ENCODE results near the gene DCAF6. TPM values are rescaled to one million over a fixed set of nuclear protein-coding genes. Genes with fewer than 3 reads are reported as not detected.

Gene DCAF6
- total and polyA plus RNA-seq, 3 donors from 2014 or later = 160 to 199 (median 173) TPM

DNA sequence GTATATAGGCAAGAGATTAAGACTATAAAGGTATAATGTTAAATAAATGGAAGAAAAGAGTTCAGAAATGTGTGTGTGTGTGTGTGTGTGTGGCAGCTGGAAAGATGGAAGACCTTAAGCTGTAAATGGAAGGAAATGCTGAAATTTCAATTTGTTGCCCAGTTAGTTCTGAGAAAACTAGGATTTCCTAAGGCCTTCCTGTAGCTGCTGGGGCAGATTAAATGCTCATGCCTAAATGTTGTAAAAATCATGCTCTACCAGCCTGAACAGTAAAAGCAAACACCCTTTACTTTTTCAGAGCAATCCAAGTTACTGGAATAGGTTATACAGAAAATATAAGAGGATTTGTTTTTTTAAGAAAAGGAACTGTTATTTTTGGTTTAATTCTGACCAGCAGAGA, 30.8 kb upstream of the DCAF6 start:
- Histone ChIP-seq H3K9me3 (no peaks in the 10 kb centered on the region), H3K4me1 (no peaks in the 10 kb centered on the region), H3K36me3 (ENCODE audit: low read depth, missing control alignments) (no peaks in the 10 kb centered on the region), H3K4me3 (no peak overlapping the region), H3K27me3 (no peaks in the 10 kb centered on the region), H3K27ac (no peak overlapping the region)
- DNase-seq = no peak
- TF ChIP-seq POLR2A (IDR thresholded peaks at IDR 0.05) = no peak
- TF ChIP-seq, protein P1, sequence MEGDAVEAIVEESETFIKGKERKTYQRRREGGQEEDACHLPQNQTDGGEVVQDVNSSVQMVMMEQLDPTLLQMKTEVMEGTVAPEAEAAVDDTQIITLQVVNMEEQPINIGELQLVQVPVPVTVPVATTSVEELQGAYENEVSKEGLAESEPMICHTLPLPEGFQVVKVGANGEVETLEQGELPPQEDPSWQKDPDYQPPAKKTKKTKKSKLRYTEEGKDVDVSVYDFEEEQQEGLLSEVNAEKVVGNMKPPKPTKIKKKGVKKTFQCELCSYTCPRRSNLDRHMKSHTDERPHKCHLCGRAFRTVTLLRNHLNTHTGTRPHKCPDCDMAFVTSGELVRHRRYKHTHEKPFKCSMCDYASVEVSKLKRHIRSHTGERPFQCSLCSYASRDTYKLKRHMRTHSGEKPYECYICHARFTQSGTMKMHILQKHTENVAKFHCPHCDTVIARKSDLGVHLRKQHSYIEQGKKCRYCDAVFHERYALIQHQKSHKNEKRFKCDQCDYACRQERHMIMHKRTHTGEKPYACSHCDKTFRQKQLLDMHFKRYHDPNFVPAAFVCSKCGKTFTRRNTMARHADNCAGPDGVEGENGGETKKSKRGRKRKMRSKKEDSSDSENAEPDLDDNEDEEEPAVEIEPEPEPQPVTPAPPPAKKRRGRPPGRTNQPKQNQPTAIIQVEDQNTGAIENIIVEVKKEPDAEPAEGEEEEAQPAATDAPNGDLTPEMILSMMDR (IDR thresholded peaks at IDR 0.05) = no peak
- intact Hi-C loops (cut with DNase I; ENCODE audit: low total_unique reads) = no loop called here

DNA sequence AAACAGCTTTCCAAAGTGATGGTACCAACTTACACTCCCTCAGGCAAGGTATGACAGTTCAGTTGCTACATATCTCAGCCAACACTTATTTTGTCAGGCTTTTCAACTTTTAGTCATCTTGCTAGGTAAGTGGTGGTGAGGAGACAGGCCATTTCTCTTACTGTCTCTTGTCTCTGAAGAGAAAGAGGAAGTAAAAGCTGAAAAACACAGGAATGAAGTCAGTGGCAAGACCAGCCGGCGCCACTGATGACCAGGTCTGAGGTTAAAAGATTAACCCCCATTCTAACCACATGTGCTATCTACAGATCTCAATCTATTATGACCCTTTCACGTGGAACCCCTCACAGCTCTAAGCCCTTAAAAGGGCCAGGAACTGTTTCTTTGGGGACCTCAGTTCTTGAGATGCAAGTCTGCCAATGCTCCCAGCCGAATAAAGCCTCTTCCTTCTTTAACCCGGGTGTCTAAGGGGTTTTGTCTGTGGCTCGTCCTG, 26.7 kb upstream of the DCAF6 start:
- no peaks in the 10 kb centered on the region for H3K4me1 ChIP-seq
- TF ChIP-seq, protein P1 (IDR thresholded peaks at IDR 0.05) = no peak
- no peak for TF ChIP-seq POLR2A (IDR thresholded peaks at IDR 0.05)
- no peaks in the 10 kb centered on the region for H3K27me3 ChIP-seq
- 86 to 92% methylated on average over 6 of the region's 6 CpGs for WGBS, 2 donors
- intact Hi-C loops (cut with DNase I; ENCODE audit: low total_unique reads) = no loop called here
- H3K9me3 ChIP-seq = no peaks in the 10 kb centered on the region
- H3K4me3 ChIP-seq = no peak overlapping the region
- no peak overlapping the region for H3K27ac ChIP-seq
- H3K36me3 ChIP-seq (ENCODE audit: low read depth, missing control alignments) = no peaks in the 10 kb centered on the region
- DNase-seq = no peak

DNA sequence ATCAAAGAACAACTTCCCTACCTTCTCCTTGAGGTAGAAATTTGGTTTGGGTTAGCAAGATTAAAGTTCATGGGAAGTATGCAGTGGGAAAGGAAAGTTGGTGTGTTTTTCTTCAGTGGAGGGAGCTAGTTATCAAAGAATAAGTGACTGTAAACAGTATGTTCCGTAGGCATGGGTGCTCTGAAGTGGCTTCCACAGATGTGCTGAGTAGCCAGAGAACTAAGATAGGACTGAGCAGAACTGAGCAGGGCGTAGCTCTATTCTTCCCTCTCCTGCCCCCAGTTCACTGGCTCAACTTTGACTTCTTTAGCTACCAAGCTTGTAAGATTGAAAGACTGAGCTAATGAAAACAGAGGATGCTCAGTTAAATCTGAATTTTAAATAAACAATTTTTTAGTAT, 26.0 kb upstream of the DCAF6 start:
- Histone ChIP-seq H3K9me3 (no peaks in the 10 kb centered on the region), H3K27ac (no peak overlapping the region)

DNA sequence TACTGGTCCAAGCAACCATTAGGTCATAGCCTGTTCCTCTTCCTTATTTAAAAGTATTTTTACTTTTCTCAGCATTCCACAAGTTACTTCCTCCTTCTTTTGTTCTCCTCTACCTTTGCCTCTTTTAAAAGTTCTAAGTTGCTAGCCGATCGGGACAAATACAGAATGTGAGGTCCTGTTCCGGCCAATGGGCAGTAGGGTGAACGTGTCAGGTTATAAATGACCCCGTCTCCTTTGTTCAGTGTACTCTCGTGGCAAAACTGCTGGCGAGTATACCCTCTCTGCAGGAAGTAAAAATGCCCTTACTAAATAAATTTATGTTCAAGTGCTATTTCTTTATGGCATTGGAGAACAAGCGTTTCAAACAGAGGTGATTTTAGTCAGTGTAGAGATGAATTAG, 25.1 kb upstream of the DCAF6 start:
- 64 to 69% methylated on average over 8 of the region's 8 CpGs for WGBS, 2 donors
- Histone ChIP-seq H3K36me3 (ENCODE audit: low read depth, missing control alignments) (no peaks in the 10 kb centered on the region), H3K4me1 (no peaks in the 10 kb centered on the region), H3K4me3 (no peak overlapping the region), H3K9me3 (no peaks in the 10 kb centered on the region), H3K27ac (no peak overlapping the region), H3K27me3 (no peaks in the 10 kb centered on the region)
- intact Hi-C loops (cut with DNase I; ENCODE audit: low total_unique reads) = no loop called here
- no peak for TF ChIP-seq POLR2A (IDR thresholded peaks at IDR 0.05)
- TF ChIP-seq, protein P1 (IDR thresholded peaks at IDR 0.05) = no peak
- DNase-seq = no peak

More for the DNA sequence above, 26.0 kb upstream of the DCAF6 start:
- intact Hi-C loops (cut with DNase I; ENCODE audit: low total_unique reads) = no loop called here
- Histone ChIP-seq H3K27me3 (no peaks in the 10 kb centered on the region), H3K4me1 (no peaks in the 10 kb centered on the region), H3K4me3 (no peak overlapping the region), H3K36me3 (ENCODE audit: low read depth, missing control alignments) (no peaks in the 10 kb centered on the region)
- no peak for DNase-seq
- TF ChIP-seq POLR2A (IDR thresholded peaks at IDR 0.05) = no peak
- TF ChIP-seq, protein P1 (IDR thresholded peaks at IDR 0.05) = no peak
- 54 to 68% methylated on average over 2 of the region's 2 CpGs for WGBS, 2 donors

DNA sequence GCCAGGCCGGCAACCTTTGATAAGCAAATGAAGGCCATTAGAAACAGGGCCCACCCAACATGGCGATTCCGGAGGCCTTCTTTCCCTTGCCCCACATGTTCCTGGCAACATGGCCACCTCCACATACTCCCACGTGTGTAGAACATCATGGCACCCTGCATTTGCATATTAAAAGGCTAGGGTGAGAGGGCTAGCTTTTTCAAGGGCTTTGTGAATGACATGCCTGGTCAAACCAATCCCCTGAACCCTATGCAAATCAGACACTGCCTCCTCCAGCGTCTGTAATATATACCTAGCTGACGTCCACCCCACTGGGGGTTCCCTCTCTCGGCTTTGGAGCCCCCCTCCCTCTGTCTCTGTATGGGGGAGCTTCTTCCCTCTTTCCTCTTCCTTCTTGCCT, 24.2 kb upstream of the DCAF6 start:
- intact Hi-C loops (cut with DNase I; ENCODE audit: low total_unique reads) = no loop called here
- Histone ChIP-seq H3K4me3 (no peak overlapping the region), H3K27me3 (no peaks in the 10 kb centered on the region), H3K4me1 (no peaks in the 10 kb centered on the region), H3K9me3 (no peaks in the 10 kb centered on the region), H3K27ac (no peak overlapping the region), H3K36me3 (ENCODE audit: low read depth, missing control alignments) (no peaks in the 10 kb centered on the region)
- no peak for DNase-seq
- no peak for TF ChIP-seq POLR2A (IDR thresholded peaks at IDR 0.05)
- TF ChIP-seq, protein P1 (IDR thresholded peaks at IDR 0.05) = no peak
- WGBS, 2 donors = 45 to 53% methylated on average over 7 of the region's 7 CpGs
